Suprapubic skin (tissue), 4 donors: ENCODE measurements around the gene TMPRSS7. TPM values are rescaled to one million over a fixed set of nuclear protein-coding genes. Genes with fewer than 3 reads are reported as not detected.

Experiments
- DNase-seq, 2 donors: peaks; one replicate each; pipeline ENCODE4 v3.0.0-alpha.2; 2019; ENCODE audit warnings: low spot score in 2 of 2
- H3K27ac ChIP-seq: fragments of 200-600 bp; sonication (generic); one replicate; pipeline ENCODE4 v1.5.1; 2019
- H3K27me3 ChIP-seq: fragments of 200-600 bp; sonication (generic); one replicate; pipeline ENCODE4 v1.5.1; 2019
- H3K36me3 ChIP-seq: fragments of 200-600 bp; sonication (generic); one replicate; pipeline ENCODE4 v1.5.1; 2019
- H3K4me1 ChIP-seq: fragments of 200-600 bp; sonication (generic); one replicate; pipeline ENCODE4 v1.5.1; 2019
- H3K4me3 ChIP-seq: fragments of 200-600 bp; sonication (generic); one replicate; pipeline ENCODE4 v1.5.1; 2019; ENCODE audit warnings: mild to moderate bottlenecking
- H3K9me3 ChIP-seq: fragments of 200-600 bp; sonication (generic); one replicate; pipeline ENCODE4 v1.5.1; 2019
- EP300 ChIP-seq: sonication (generic); formaldehyde crosslinking; IDR thresholded peaks from one replicate; pipeline ENCODE4 v1.6.1; 2017; ENCODE audit warnings: antibody characterized with exemption
- POLR2A ChIP-seq, 2 donors: fragments of 450-650 bp; IDR thresholded peaks; one replicate each; pipeline ENCODE4 v1.6.1; 2017; ENCODE audit warnings: antibody characterized with exemption in 2 of 2, mild to moderate bottlenecking in 2 of 2, moderate library complexity in 2 of 2
- POLR2AphosphoS5 ChIP-seq, 3 donors: sonication (generic); formaldehyde crosslinking; IDR thresholded peaks; one replicate each; pipeline ENCODE4 v1.6.1; 2017; ENCODE audit warnings: antibody characterized with exemption in 3 of 3
- WGBS: methylation state at CpG from one replicate; pipeline ENCODE4 v1.1.5; 2018; 5-methylcytosine and 5-hydroxymethylcytosine counted together
- total RNA-seq, 4 donors: library from RNA; depleted of rRNA; stranded (reverse); fragments of >200 nt; gene quantifications; one replicate each; pipeline ENCODE4 v1.1.0, GENCODE V29; 2016
- TF ChIP-seq, protein P1 (sequence below), 2 donors: fragments of 200-600 bp in 1 of 2; fragments of 450-650 bp in 1 of 2; sonication (generic) in 1 of 2; IDR thresholded peaks; one replicate each; pipeline ENCODE4 v1.5.1; 2016 to 2019; ENCODE audit warnings: antibody characterized with exemption in 2 of 2, mild to moderate bottlenecking in 1 of 2, moderate library complexity in 1 of 2

Gene TMPRSS7, protein sequence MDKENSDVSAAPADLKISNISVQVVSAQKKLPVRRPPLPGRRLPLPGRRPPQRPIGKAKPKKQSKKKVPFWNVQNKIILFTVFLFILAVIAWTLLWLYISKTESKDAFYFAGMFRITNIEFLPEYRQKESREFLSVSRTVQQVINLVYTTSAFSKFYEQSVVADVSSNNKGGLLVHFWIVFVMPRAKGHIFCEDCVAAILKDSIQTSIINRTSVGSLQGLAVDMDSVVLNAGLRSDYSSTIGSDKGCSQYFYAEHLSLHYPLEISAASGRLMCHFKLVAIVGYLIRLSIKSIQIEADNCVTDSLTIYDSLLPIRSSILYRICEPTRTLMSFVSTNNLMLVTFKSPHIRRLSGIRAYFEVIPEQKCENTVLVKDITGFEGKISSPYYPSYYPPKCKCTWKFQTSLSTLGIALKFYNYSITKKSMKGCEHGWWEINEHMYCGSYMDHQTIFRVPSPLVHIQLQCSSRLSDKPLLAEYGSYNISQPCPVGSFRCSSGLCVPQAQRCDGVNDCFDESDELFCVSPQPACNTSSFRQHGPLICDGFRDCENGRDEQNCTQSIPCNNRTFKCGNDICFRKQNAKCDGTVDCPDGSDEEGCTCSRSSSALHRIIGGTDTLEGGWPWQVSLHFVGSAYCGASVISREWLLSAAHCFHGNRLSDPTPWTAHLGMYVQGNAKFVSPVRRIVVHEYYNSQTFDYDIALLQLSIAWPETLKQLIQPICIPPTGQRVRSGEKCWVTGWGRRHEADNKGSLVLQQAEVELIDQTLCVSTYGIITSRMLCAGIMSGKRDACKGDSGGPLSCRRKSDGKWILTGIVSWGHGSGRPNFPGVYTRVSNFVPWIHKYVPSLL
- total RNA-seq = 1 to 10 TPM in 1 of 4 donors, under 1 TPM in 2, not detected in 1; 0.40 to 1.0 (median 0.49) TPM

DNA sequence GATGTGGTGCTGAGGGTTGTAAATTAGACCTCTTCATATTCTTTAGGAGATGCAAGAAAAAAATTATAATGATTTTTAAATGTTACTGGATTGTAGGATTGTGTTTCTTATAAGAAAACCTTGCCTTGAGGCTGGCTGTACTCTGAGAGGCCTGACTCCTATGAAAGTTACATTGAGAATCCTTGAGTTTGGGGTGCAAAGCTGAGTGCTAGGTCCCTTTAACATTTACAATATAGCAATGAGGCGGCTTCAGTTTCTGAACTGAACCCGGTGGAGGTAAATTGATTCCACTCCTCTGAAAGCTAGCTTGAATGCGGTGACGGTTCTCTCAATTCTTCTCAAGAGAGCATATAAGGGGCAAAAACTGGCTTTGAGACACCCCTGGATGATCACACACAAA, at the start of gene TMPRSS7:
TSS of gene TMPRSS7 (plus strand) at position 301 of the 400 bp plus-strand sequence. CDS start 110 bp downstream, outside the sequence.
- WGBS = 91% methylated on average over 4 of the region's 4 CpGs
- H3K27me3 ChIP-seq = no peaks in the 10 kb centered on the region
- no peaks in the 10 kb centered on the region for H3K9me3 ChIP-seq
- TF ChIP-seq EP300 (no peak), POLR2A (IDR thresholded peaks at IDR 0.05) (no peak), POLR2AphosphoS5 (IDR thresholded peaks at IDR 0.05) (no peak)
- TF ChIP-seq, protein P1, sequence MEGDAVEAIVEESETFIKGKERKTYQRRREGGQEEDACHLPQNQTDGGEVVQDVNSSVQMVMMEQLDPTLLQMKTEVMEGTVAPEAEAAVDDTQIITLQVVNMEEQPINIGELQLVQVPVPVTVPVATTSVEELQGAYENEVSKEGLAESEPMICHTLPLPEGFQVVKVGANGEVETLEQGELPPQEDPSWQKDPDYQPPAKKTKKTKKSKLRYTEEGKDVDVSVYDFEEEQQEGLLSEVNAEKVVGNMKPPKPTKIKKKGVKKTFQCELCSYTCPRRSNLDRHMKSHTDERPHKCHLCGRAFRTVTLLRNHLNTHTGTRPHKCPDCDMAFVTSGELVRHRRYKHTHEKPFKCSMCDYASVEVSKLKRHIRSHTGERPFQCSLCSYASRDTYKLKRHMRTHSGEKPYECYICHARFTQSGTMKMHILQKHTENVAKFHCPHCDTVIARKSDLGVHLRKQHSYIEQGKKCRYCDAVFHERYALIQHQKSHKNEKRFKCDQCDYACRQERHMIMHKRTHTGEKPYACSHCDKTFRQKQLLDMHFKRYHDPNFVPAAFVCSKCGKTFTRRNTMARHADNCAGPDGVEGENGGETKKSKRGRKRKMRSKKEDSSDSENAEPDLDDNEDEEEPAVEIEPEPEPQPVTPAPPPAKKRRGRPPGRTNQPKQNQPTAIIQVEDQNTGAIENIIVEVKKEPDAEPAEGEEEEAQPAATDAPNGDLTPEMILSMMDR (IDR thresholded peaks at IDR 0.05) = no peak
- no peaks in the 10 kb centered on the region for H3K4me1 ChIP-seq
- H3K36me3 ChIP-seq = no peaks in the 10 kb centered on the region
- DNase-seq = no peak
- no peak within 1 kb of the TSS for H3K4me3 ChIP-seq
- H3K27ac ChIP-seq = no peak within 1 kb of the TSS

DNA sequence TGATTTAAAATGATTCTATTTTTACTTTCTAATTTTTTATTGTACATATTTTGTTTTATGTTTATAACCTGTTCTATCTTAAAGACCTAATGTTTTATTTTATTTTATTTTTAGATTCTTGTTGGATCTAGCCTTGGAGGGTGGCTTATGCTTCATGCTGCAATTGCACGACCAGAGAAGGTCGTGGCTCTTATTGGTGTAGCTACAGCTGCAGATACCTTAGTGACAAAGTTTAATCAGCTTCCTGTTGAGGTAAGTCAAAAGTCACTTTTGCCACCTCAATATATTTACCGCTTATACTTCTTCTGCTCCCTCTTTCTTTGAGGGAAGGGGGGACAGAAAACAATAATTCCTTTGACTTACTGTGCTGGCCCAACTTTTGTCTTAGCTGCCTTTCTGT, 47.7 kb upstream of the TMPRSS7 start:
- Histone ChIP-seq H3K36me3 (peaks cover 38% of the 10 kb centered on the region), H3K9me3 (no peaks in the 10 kb centered on the region), H3K27ac (no peak overlapping the region), H3K4me3 (no peak overlapping the region), H3K27me3 (no peaks in the 10 kb centered on the region), H3K4me1 (peaks cover 4% of the 10 kb centered on the region)
- TF ChIP-seq EP300 (no peak), POLR2A (IDR thresholded peaks at IDR 0.05) (no peak), POLR2AphosphoS5 (IDR thresholded peaks at IDR 0.05) (no peak)
- TF ChIP-seq, protein P1 (IDR thresholded peaks at IDR 0.05) = no peak
- no peak for DNase-seq
- 92% methylated on average over 3 of the region's 3 CpGs for WGBS

DNA sequence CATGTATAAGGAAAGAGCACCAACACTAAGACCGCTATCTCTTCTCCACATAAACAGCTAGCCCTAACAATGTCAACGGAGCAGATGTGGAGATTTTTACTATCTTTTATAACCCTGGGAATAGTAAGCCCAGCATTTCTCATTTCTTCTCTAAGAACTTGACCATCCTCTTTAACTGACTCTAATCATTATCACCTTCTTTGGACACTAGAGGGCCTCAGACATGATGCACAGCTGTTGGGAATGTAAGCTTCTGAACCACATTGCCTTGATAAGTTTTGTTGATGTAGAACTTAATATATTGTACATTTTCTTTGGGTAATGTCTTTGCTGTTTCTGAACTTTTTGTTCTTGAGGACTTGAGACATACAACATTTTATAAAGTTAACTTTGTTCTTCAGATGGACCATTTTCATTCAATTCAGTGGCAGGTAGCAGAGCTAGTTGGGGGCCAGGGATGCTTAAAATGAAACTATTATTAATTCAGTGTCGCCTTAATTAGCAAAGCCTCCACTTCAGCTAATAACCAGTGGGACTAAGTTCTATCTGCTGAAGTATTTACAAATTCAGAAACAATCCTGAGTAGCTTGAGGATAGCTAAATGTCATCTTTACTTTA, 45.4 kb upstream of the TMPRSS7 start:
- Histone ChIP-seq H3K27me3 (no peaks in the 10 kb centered on the region), H3K4me3 (no peak overlapping the region), H3K4me1 (no peaks in the 10 kb centered on the region), H3K9me3 (no peaks in the 10 kb centered on the region), H3K27ac (no peak overlapping the region), H3K36me3 (peaks cover 44% of the 10 kb centered on the region)
- TF ChIP-seq, protein P1 (IDR thresholded peaks at IDR 0.05) = peak; percentile 40 to 60
- no peak for TF ChIP-seq POLR2A (IDR thresholded peaks at IDR 0.05)
- WGBS = 68% methylated on average over 3 of the region's 3 CpGs
- no peak for DNase-seq

DNA sequence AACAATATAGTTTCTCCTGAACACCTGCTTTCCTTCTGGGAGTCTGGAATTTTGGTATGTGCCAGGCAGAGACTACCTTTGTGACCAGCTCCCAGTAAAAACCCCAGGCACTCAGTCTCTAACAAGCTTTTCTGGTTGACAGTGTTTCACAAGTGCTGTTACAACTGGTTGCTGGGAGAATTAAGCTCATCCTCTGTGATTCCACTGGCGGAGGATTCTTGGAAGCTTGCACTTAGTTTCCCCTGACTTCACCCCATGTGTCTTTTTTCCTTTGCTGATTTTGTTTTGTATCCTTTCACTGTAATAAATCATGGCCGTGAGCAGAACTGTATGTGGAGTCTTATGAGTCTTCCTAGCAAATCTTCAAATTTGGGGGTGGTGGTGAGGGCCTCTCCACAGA, 41.5 kb upstream of the TMPRSS7 start:
- no peak for DNase-seq
- Histone ChIP-seq H3K36me3 (peaks cover 23% of the 10 kb centered on the region), H3K9me3 (no peaks in the 10 kb centered on the region), H3K27ac (no peak overlapping the region), H3K4me3 (no peak overlapping the region), H3K4me1 (no peaks in the 10 kb centered on the region), H3K27me3 (peaks cover 1% of the 10 kb centered on the region)
- 79% methylated on average over 2 of the region's 2 CpGs for WGBS
- TF ChIP-seq POLR2A (IDR thresholded peaks at IDR 0.05) (no peak), POLR2AphosphoS5 (IDR thresholded peaks at IDR 0.05) (no peak), EP300 (no peak)
- TF ChIP-seq, protein P1 (IDR thresholded peaks at IDR 0.05) = no peak
